Epithelial cell of proximal tubule (primary cell): ENCODE measurements around the gene SGMS1. TPM values are rescaled to one million over a fixed set of nuclear protein-coding genes. Genes with fewer than 3 reads are reported as not detected.

Source experiments
- DNase-seq: peaks from one replicate; pipeline ENCODE4 v3.0.0-alpha.2; 2011; ENCODE audit warnings: low read depth
- H3K4me3 ChIP-seq: 2 replicates; pipeline ENCODE4 v1.5.1; 2011; ENCODE audit warnings: low read depth, mild to moderate bottlenecking, low read length
- total RNA-seq: library from RNA; depleted of rRNA; stranded (reverse); fragments of >200 nt; gene quantifications from 2 replicates; pipeline ENCODE4 v1.2.3, GENCODE V29; 2015
- TF ChIP-seq, protein P1 (sequence below): conservative IDR thresholded peaks from 2 replicates; pipeline ENCODE4 v1.5.1; 2012; ENCODE audit warnings: low read depth, mild to moderate bottlenecking, low read length

SGMS1 gene
- total RNA-seq, 1 donor from 2014 or later: 25.2 TPM

DNA sequence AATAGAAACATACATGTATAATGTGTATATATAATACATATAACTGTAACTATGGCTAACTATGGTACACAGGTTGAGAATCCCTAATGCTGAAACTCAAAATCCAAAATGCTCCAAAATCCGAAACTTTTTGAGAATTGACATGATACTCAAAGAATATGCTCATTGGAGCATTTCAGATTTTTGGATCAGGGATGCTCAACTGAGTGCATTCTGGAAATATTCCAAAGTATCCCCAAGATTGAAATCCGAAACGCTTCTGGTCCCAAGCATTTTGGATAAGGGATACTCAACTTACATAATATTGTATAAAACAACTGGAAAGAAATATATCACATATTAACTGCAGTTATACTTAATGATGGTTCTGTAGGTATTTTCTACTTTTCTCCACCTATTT, 278.2 kb downstream of the SGMS1 start:
- H3K4me3 ChIP-seq: no peak overlapping the region
- no peak for DNase-seq
- TF ChIP-seq, protein P1, sequence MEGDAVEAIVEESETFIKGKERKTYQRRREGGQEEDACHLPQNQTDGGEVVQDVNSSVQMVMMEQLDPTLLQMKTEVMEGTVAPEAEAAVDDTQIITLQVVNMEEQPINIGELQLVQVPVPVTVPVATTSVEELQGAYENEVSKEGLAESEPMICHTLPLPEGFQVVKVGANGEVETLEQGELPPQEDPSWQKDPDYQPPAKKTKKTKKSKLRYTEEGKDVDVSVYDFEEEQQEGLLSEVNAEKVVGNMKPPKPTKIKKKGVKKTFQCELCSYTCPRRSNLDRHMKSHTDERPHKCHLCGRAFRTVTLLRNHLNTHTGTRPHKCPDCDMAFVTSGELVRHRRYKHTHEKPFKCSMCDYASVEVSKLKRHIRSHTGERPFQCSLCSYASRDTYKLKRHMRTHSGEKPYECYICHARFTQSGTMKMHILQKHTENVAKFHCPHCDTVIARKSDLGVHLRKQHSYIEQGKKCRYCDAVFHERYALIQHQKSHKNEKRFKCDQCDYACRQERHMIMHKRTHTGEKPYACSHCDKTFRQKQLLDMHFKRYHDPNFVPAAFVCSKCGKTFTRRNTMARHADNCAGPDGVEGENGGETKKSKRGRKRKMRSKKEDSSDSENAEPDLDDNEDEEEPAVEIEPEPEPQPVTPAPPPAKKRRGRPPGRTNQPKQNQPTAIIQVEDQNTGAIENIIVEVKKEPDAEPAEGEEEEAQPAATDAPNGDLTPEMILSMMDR: no peak

DNA sequence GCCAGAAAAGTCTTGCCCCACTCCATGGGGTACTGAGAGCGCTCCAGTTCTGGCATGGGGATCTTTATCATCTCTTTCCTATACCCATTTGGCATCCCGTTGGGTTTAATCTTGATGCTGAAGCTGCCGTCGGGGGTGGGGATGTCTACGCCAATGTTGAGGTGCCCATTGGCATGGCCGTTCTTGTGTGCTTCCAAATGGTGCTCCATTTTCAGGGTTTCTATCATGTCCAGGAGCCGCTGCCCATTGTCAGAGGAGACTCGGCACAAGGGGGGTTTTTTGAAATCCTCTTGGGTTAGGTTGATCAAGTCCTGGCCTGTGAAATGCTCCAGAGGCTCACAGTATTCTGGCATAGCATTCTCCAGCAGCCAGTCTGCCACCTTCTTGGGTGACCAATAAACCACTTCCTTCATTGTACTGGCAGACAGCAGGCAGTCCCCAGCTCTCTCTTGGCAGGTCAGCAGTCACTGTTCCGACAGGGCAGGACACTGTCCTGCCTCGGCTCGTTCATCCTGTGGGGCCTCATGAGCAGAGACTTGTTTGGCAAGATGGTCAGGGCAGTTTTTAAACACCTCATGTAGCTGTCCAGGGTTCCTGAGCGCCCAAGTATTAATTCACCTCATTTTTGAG, 279.9 kb downstream of the SGMS1 start:
- no peak overlapping the region for H3K4me3 ChIP-seq
- TF ChIP-seq, protein P1: no peak
- DNase-seq: no peak

DNA sequence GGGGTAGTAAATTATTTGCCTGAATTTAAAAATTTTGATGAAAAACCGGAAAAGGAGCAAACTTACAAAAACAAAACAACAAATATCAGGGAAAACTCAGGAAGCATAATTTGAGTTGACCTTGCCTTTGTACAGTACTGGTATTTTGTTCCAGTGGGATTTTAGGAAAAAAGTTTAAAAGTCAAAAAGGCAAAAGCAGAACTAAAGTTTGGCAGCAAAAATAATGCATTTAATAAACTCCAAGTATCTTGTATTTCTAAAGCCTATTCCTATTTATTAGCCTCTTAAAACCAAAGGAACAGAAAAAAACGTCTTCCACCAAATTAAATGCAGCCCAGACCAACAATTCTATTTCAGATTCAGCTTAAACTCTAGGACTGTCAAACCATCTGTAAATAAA, 281.8 kb downstream of the SGMS1 start:
- TF ChIP-seq, protein P1: no peak
- no peak overlapping the region for H3K4me3 ChIP-seq
- no peak for DNase-seq

DNA sequence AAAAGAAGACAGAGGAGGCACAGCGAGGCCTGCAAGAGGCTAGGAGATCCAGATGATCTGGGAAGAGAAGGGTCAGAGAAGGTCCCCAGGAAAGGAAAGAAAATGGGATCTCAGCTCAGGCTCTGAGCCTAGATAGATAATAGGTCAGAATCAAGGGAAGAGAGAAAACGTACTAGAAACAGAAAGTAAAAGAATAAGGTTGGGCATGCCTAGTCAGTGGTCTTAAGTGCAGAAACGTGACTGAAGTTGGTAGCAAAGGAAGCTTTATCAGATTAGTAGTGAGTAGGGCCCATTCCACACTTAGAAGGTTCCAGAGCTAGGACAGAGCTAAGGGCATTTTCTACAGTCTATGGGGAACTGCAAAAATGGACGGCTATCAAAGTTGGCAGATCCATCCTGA, 287.6 kb downstream of the SGMS1 start:
- H3K4me3 ChIP-seq: no peak overlapping the region
- TF ChIP-seq, protein P1: no peak
- DNase-seq: no peak

DNA sequence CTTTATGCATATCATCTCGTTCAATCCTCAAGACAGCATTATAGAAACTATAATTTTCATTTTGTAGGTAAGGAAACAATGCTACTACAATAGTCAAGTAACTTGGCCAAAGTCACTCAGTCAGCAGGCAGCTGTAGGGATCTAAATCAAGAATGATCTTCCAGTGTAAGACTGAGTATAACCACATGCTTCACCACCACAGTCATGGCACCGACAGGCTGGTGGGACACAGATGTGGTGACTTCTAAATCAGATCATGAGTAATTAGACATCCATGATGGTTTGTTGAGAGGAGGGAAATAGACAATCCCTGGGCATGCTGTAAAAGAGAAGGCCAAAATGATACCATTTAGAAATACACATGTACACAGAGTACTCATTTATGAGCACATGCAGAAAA, 288.4 kb downstream of the SGMS1 start:
- TF ChIP-seq, protein P1: no peak
- H3K4me3 ChIP-seq: no peak overlapping the region
- no peak for DNase-seq

DNA sequence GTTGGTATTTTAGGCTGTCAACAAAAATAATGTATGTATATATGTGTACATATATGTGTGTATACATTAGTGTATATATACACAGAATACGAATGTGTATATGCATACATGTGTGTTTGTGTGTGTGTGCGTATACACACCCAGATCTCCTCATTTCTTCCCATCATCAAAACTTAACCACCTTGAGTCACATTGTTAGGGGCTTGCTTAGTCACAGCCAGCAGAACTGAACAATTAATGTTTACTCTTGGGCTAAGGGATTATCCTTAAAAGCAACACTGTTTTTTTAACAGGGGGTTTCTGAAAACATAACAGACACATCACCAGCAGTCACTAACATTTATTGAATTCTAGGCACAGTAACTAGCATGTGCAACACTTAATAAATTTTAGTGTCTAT, 289.5 kb downstream of the SGMS1 start:
- DNase-seq: no peak
- TF ChIP-seq, protein P1: no peak
- no peak overlapping the region for H3K4me3 ChIP-seq

DNA sequence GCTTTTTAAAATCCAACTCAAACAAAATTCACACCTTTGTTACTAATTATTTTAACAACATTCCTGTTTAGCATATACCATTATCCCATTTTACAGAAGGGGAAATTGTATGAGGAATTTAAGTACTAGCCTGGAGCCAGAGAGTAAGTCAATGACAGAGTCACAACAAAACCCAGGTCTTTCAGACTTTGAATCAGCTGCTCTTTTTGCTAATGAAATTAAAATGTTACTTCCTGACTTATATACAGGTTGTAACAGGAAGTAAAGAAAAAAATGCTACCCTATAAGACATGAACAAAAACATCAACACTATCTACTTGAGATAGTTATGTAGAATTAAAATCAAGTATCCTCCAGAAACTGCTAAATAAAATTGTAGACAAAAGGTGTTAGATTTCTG, 289.9 kb downstream of the SGMS1 start:
- DNase-seq: no peak
- no peak overlapping the region for H3K4me3 ChIP-seq
- TF ChIP-seq, protein P1: no peak
